Purkinje cell (primary cell): Measurements from ENCODE around the gene PRPF8. TPM values are rescaled to one million over a fixed set of nuclear protein-coding genes. Genes with fewer than 3 reads are reported as not detected.

Source experiments
- polyA plus RNA-seq: library from polyadenylated mRNA; unstranded; fragments of >200 nt; fragmentation: Nextera tagmentation; gene quantifications from 2 replicates; pipeline ENCODE4 v1.2.1, GENCODE V29; 2014

The PRPF8 gene
- 135 and 164 TPM in 2 replicates for polyA plus RNA-seq

DNA sequence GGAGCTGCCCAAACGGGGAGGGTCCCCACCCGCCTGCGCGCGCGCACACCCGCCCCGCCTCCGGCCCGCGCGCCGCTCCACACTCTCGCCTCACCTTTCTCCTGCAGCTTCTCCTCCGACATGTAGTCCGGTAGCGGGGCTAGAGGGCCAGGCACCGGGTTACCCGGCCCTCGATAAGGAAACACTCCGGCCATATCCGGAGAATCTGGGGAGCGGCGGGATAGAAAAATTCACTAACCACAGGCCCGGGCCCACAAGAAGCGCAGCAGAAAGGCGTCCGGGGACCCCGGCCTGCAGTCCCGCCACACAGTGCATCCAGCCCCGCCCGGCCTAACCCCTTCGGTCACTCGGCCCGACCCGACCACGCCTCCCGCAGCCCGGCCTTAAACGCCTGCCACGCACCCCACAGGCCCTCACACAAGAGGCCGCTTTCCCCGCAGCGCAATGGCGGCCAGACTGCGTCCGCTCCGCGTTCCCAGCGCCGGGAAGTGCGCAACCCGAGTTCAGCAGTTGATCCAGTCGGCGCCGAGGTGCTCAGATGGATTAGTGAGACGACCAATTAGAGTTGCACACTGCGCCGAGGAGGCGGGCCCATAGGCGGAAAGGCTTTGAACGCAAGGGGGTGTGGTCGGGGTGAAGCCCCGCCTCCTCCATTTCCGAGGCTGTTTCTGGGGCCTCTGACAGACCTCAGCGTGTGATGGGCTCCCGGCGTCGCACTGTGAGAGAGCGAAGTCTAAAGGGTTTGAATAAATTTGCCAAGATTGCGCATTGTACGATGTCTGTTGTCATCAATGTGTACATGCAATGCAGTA, at the start of gene PRPF8:
Gene PRPF8, minus strand, starts transcription at position 490 of the 812 bp plus-strand sequence. Its CDS starts 296 bp downstream, at position 194.

DNA sequence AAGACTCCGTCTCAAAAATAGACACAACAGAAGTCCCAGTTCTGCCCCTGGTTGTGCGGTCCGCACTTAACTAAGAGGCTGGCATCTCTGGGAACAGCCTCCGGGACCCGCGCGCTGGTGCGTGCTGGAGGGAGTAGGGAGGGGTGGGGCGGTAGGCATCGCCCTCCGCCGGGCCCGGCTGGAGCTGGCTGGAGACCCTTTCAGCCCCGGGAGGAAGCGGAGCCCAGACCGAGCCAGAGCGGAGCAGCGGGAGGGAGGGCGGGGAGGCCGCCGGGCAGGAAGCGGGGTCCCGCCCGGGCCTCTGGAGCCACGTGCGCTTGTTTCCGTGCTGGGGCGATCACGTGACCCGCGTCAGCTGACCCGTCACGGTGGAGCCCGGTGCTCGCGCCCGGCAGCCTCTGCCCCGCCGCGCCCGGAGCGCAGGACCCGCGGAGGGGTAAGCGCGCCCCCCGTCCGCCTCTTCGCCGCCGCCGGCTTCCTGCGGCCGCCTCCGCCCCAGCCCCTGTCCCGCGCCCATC, 39.7 kb upstream of the PRPF8 start, which contains the start of gene WDR81:
Gene WDR81, plus strand, starts transcription at position 354 of the 518 bp plus-strand sequence. CDS start 256 bp downstream, outside the sequence.

DNA sequence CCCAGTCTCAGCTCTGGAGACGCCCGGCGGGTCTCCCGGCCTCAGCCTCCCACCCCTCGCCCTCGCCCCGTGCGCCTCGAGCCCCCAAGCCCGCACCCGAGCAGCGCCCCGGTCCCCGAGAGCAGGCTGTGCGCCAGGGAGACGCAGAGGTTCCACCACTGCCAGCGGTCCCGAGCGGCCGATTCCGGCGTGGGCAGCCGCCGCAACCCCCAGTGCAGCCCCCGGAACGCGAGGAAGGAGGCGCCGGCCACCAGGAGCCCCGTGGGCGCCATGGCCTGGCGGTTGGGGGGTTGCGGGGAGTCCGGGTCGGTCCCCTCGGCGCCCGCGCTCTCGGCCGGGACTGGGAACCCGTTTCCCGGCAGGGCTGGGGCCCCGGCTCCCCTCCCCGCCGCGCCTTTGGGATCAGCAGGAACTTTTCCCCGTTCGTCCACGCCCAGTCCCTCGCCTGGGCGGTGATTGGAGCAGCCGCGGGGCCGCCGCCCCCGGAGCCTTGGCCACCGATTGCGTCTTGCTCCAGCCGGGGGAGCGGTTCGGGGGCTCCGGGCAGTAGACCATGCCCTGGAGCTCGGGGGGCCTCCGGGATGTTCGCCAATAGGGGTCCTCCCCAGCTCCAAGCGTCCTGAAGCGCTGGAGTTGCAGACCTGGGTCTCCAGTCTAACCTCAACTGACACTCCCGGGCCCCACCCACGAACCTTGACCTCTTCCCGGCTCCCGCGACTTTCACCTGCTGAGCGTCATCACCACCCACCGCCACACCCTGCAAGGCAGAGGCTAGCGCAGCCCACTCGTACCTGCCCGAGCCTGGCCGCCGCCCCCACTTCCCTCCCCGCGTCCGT, 25.5 kb upstream of the PRPF8 start, which contains the start of gene TLCD2:
Gene TLCD2, minus strand, starts transcription at position 407 of the 836 bp plus-strand sequence. Its CDS starts 135 bp downstream, at position 272.

DNA sequence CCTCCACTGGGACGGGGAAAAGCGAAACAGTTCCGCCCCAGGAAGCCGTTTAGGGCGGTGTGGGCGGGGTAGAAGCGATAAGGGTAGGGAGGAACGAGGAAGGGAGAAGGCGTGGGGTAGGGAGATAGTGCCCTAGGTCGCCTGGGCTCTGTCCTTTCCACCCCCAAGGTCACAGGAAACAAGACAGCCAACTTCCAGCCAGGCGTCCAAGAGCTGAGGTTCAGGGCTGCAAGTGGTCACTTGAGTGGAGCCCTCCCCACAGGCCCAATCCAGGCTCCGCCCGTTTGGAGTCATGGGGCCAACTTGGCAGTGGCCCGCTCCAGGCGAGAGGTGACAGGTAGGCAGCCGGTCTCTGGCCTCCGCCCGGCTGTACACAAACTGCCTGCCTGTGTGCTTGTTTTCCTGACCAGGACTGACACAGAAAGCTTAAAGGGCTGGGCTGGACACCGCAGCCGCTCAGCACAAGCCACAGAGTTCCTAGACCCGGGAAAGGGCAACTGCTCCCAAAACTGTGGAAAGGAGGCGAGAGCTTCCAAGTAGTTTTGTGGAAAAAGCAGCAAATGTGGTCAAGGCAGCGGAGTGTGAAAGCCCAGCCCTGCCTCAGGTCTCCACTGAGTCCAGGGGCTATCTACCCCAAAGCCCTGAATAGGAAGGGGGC, 34.7 kb downstream of the PRPF8 start, which contains the start of gene RILP:
Gene RILP, minus strand, starts transcription at position 23 of the 658 bp plus-strand sequence. CDS start 62 bp downstream, outside the sequence.

DNA sequence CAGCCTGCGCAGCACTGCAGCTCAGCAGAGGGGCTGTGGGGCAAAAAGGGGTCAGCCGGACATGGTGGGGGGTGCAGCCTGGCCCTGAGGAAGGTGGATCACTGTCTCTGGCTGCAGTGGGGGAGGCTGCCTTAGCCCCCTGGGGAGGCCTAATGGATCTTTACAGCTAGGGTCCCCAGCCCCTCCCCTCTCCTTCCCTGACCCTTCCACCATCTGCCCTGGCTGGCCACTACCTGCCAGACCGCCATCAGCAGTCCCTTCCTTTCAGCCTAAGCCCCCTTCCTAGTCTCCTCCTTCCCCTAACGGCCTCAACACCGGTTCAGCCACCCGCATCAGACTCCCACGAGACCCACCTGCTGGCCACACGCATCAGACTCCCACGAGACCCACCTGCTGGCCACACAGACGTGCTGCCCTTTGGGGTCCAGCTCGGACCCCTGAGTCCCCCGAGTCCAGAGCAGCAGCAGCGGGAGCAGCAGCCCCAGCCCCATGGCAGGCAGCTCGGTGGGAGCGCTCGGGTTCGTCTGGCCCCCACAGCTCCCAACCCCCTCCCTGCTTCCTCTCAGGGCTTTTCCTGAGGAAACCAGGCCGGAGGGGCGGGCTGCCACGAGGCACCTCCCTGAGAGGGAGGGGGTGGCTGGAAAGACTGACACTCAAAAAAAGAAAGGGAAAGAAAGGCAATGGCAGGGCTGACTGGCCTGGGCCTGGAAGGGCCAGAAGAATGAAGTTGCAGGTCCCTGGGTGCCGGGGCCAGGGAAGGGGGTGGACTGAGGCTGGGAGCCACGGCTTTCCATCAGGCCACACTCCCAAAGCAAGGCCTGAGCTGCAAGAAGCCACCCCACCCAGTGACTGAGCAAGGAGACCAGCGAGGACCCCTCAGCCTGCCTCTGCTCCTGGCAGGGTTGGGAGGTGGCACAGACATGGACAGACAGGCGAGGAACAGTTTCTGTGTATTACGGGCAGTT, 39.2 kb downstream of the PRPF8 start, which contains the start of gene SCARF1:
Gene SCARF1, minus strand, starts transcription at position 526 of the 965 bp plus-strand sequence. Its CDS starts 35 bp downstream, at position 491.

DNA sequence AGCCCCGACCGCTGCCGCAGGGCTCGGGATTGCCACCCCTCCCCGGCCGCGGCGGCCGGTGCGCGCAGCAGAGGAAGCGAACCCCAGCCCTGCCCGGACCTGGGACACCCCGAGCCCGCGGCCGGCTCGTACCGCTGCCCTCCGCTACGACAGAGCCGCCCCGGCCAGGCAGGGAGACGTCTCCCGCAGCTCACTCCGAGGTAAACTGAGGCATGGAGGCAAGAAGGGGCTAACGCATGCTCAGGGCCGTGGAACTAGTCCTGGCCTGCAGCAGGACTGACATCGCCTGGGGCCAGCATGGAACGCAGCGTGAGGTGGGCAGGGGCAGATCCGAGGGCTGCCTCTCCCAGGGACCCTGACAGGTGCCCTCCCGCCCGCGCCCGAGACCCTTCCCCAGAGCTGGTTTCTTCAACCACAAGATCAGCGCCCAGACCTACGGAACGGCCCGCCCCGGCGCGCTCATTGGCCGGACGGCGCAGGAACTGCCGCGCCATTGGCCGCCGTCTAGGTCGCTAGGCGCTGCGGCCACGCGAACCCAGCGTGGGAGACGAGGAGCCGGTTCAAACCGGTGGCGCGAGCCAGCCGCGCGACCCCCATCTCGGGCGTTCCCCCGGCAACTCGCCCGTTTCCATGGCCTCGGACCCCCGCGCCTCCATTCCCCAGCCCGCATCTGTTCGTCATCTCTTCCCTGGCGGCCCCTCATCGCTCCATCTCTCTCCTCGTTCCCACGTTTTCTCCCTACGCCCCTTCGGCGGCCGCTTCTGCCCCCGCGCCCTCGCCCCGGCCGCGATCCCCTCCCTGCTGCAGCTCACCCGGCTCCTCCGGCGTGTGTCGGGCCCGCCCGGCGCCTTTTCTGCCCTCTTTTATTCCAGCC, 56.4 kb downstream of the PRPF8 start, which contains the start of gene SLC43A2:
Gene SLC43A2, minus strand, starts transcription at position 853 of the 874 bp plus-strand sequence. CDS start 960 bp downstream, outside the sequence.

Other genes starting within 250 kb of the PRPF8 start
- gene CRK, start 228.6 kb downstream of the PRPF8 start, polyA plus RNA-seq: 32.6 and 45.8 TPM in 2 replicates
- 0.26 TPM in 1 of 2 replicates, not detected in the other for gene MYO1C, start 192.2 kb downstream of the PRPF8 start, polyA plus RNA-seq
- 5.1 and 7.9 TPM in 2 replicates for gene INPP5K, start 168.3 kb downstream of the PRPF8 start, polyA plus RNA-seq
- 32.5 and 35.9 TPM in 2 replicates for gene PITPNA, start 122.1 kb downstream of the PRPF8 start, polyA plus RNA-seq
- gene SLC43A2, start 56.0 kb downstream of the PRPF8 start, polyA plus RNA-seq: 1.2 and 1.3 TPM in 2 replicates
- gene SCARF1, start 39.1 kb downstream of the PRPF8 start, polyA plus RNA-seq: 0.31 and 0.45 TPM in 2 replicates
- 11.1 and 20.5 TPM in 2 replicates for gene RILP, start 35.0 kb downstream of the PRPF8 start, polyA plus RNA-seq
- 0.06 and 0.22 TPM in 2 replicates for gene TLCD2, start 25.5 kb upstream of the PRPF8 start, polyA plus RNA-seq
- gene WDR81, start 39.8 kb upstream of the PRPF8 start, polyA plus RNA-seq: not detected in 2 replicates
- gene SERPINF2, start 58.0 kb upstream of the PRPF8 start, polyA plus RNA-seq: not detected in 2 replicates
- gene SERPINF1, start 77.2 kb upstream of the PRPF8 start, polyA plus RNA-seq: 5.6 and 32.9 TPM in 2 replicates
- 2.8 and 3.3 TPM in 2 replicates for gene SMYD4, start 145.0 kb upstream of the PRPF8 start, polyA plus RNA-seq
- gene RPA1, start 145.1 kb upstream of the PRPF8 start, polyA plus RNA-seq: 29.7 and 35.8 TPM in 2 replicates